GM19395 (cell line): ENCODE data around the gene MCIDAS.

Experiments used
- ATAC-seq: cut with Tn5 transposase; IDR thresholded peaks from one replicate; pipeline ENCODE4 v1.9.1; 2021; ENCODE audit warnings: mild to moderate bottlenecking, moderate library complexity; ENCODE audit not compliant: unreplicated experiment

MCIDAS gene

GRCh38 chr5:55226934-55227663, at the start of gene MCIDAS:
Gene MCIDAS (minus strand): TSS chr5:55227315. CDS start chr5:55227138, 177 bp downstream.
- peak; percentile 44 for ATAC-seq

GRCh38 chr5:55276771-55277170, 49.7 kb upstream of the MCIDAS start:
- no peak for ATAC-seq

DNA sequence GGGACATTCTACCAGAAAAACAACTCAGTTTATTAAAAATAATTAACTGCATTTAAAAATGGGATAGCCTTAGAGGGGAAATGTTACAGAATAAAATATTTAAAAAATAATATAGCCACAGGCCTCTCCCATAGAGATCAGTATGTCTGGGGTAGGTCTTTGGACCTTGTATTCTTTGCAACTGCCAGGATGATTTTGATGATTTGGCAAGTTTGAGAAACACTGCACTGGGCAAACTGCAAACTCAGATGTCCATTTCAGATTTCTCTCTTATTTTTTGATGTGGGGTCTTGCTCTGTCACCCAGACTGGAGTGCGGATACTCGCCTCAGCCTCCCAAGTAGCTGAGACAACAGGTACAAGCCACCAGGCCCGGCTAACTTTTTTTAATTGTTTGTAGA, 31.2 kb upstream of the MCIDAS start:
- no peak for ATAC-seq

GRCh38 chr5:55254802-55255201, 27.7 kb upstream of the MCIDAS start:
- no peak for ATAC-seq

GRCh38 chr5:55250064-55250463, 22.9 kb upstream of the MCIDAS start:
- ATAC-seq = no peak

DNA sequence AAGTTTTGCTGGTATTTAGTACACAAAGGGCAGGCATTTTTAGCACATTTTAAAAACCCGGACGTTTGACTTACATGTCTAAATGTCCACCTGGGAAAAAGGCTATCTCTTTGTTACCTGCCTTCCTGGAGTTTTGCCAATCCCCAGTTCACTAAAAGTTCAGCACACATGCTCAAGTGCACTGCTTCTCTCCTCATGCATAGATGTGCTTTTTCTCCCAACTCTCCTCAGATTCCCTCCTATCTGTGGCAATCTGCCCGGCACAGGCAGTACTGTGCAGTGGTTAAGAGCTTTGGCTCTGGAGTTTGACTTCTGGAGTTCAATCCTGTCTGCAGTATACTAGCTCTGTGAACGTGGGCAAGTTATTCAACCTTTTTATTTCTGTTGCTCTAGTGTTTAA, 14.6 kb upstream of the MCIDAS start:
- ATAC-seq = no peak

DNA sequence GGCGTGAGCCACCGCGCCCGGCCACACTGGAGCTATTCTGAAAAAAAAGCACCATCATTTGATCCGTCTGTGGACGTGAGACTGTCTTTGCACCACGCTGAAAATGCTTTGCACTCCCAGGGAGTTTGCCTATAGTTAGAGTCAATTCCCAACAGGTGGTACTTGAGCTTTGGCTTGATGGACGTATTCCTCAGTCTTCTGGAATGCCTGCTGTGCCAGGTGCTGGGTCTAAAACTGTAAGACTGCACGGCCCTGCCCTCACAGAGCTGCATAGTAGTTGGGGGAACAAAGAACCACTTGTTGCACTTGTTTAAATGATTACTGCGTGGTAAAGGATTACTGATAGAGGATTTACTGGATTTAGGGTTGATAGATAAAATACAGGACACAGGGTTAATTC, 9.7 kb upstream of the MCIDAS start:
- ATAC-seq = no peak

GRCh38 chr5:55234121-55234700, 7.1 kb upstream of the MCIDAS start:
- ATAC-seq = no peak

- ATAC-seq = peak; percentile 55
Observed at GRCh38 chr5:55232985-55233928, 6.1 kb upstream of the MCIDAS start, which contains the start of gene CCNO. Gene CCNO (minus strand): TSS chr5:55233608. CDS start chr5:55233523, 85 bp downstream.

GRCh38 chr5:55232271-55232984, 5.3 kb upstream of the MCIDAS start:
- no peak for ATAC-seq

DNA sequence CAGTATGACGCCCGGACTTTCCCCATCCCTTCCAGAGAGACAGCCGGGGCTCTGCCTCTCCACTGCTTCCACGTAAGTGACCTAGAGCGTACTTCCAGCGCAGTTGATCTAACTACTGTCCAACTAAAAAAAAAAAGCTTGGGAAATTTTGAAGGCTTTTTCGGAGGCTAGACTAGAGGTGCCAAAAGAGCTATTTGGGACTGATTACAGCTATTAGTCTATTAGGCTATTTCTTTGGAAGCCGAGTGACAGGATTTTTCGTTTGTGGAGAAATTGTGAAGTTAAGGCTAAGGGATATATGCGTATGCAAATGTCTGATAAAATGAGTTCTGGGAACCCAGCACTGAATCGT, 4.8 kb upstream of the MCIDAS start:
- no peak for ATAC-seq

DNA sequence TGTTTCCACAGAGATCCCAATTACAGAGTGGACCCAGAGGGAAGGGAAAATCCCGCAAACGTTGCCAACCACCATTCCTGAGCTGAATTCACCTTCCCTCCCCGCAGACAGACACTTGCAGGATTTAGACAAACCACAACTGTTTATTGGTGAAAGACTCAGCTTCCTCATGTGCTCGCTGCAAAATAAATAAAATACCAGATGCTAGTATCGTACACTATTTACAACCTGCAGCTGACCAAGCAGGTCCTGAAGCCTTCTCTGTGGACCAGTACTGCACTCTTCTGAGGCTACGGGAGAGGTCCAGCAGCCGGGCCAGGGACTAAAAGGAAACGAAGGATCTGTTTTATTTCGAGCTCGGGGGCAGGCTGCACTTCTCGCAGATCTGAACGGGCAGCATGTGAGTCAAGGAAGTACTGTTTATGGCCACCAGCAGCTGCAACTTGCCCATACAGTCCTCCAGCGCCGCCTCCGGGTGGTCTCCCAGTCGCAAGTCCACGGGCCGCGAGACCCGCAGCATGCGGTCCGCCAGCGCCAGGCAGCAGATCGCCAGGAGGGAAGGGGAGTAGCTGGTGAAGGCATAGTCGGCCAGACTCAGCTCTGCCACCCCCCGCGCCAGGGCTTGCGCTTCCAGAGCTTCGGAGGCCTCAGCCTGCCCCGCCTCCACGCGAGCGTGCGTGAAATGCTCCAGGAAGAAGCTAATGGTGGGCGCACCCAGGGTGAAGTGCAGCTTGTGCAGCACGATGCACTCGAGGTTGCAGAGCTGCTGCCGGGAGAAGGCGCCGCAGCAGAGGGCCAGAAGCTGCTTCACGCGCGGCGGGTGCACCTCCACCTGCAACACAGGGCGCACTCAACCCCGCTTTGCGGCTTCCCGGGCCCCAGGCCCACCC, 4.2 kb upstream of the MCIDAS start:
- no peak for ATAC-seq

GRCh38 chr5:55230086-55230629, 3.0 kb upstream of the MCIDAS start:
- ATAC-seq = no peak

- ATAC-seq = no peak
Observed at GRCh38 chr5:55227664-55228430, 732 bp upstream of the MCIDAS start.

DNA sequence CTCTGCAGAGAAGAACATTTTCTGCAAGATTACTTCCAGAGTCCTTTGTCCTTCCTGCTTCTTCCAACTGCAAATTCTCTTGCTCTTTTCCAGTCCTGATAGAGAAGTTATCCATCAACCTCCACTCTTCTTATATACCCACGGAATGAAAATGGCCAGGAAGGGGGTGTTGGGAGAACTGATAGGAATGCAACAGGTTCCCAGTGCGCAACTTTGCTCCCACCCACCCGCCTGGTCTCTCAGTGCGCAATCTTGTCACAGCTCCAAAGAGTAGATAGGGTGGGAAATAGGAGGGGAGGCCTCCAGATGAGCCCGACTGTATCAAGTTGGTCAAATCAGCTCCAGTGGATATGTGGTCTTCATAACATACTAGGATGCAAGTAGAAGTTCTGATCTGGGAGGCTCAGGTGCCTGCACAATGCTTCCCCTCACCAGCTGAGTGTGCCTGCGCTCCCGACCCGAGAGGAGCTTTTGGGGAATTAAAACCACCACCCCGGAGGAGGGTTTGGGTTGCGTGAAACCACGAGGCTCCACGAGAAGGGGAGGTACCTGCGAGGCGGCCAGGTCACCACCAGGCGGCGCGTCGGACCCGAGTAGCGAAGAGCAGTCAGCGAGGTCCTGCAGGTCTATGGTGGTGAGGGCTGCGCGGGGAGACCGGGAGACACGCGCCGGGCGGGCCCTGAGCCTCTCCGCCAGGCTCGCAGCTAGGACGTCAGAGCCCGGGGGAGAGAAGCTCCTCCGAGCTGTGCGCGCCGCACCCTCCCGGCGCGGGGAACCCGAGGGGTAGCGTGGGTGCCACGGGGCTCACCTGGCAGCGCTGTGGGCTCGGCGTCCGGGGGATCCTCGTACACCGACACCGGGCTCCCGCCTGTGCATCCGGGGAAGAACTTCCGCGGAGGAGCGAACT, 835 bp downstream of the MCIDAS start:
- ATAC-seq = peak; percentile 64

GRCh38 chr5:55225346-55225745, 1.8 kb downstream of the MCIDAS start:
- no peak for ATAC-seq

- ATAC-seq = no peak
Observed at GRCh38 chr5:55223812-55224240, 3.3 kb downstream of the MCIDAS start.
